GM18520 (cell line): ENCODE measurements around the gene RPS6KA3.
"Not testable (repeated sequence)": the region's sequence is repeated elsewhere in the genome, so short reads cannot be mapped to it uniquely, and the experiment has no call there.

Source experiments
- ATAC-seq: cut with Tn5 transposase; IDR thresholded peaks from one replicate; pipeline ENCODE4 v1.9.1; 2021; ENCODE audit not compliant: unreplicated experiment

RPS6KA3 gene

DNA sequence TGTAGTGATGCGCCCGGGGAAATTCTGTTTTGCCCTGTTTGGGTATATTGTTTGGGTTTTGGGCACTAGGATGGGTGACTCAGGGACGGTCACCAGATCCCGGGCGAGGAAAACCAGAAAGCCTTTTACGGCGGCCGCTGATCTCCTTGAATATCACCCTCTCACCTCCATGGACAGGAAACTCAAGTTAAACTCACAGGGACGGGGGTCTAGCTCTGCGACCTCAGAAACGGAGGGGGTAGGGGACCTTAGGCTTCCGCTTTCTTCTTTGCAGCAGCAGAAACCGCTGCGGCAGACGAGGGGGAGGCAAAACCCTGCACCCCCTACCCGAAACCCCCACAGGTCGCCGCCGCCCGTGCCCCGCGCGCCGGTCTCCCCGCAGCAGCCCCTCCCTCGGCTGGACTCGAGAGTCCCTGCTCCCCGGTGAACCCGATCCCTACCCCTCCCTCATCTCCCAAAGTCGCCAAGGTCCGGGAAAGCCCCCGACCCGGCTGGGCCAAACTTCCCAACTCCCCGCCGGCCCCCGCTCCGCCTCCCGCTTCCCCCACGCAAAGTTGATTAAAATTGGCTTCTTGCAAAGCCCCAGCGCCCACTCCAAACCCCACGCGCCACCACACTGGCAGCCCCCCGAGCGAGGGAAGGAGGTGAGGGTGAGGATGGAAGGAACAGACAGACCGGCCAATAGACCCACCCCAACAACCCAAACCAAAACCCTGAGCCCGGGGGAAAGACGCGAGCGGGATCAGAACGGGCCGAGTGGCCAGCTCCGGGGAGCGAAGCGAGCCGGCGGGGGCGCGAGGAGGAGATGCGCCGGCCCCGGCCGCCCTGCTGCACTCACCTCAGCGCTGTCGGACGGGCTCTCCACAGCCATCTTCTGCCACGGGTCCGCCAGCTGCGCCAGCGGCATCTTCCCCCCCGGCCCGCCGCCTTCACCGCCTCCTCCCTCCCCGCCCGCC lies 705 bp downstream of the RPS6KA3 start:
- ATAC-seq, result no peak

DNA sequence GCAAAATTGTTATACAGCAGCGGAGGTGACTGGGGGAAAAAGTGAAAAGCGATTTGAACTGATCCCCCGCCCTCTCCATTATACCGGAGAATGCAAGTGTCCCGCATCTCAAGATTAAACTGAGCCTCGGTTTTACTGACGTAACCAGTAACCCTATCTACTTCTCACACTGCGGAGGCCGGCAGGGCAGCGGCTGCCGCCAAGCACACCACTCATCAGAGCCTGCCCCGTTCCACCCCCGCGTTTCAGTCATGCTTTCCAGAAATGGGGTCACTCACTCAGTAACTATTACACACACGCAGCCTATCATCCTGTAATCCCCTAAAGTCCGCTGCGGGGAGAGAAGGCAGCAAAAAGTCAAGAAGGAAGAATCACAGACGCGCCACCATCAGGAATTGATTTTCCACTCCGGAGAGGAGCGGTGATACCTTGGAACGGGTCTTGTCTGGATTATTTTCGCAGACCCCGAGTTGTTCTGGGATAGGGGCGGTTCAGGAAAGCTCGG lies 1.4 kb downstream of the RPS6KA3 start:
- ATAC-seq, result peak; percentile 29

- ATAC-seq, result peak; percentile 31
Measured at GRCh38 chrX:20263474-20263873, 3.2 kb downstream of the RPS6KA3 start.

DNA sequence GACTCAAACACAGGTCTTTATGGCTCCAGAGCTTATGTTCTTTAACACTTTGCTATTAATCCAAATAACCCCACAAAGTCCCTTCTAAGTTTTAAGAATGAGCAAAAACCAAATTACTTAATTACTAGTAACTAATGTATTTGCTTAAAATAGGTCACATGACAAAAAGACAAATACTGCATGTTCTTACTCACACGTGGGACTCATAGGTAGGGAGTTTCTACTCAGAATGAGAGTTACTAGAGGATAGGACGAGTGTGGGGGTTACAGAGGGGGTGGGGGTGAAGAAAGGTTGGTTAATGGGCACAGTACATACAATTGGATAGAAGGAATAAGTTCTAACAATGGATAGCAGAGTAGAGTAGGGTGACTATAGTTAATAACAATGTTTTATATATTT lies 5.8 kb downstream of the RPS6KA3 start:
- ATAC-seq, result no peak

- no peak for ATAC-seq
Measured at GRCh38 chrX:20254712-20255299, 11.9 kb downstream of the RPS6KA3 start.

DNA sequence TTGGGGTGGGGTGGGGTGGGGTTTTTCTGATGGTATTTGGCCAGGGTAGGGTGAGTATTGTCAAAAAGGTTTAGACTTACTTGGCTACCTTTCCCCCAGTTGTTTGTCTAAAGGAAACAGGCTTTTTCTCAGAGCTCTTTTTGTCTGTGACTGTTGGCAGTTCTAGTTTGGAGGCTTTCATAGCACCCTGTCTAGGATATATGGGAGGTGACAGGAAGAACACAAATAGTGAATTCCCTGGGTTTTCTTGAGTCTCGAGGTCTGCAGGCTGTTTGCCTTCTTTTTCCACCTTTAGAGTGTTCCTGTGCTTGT lies 13.5 kb downstream of the RPS6KA3 start:
- no peak for ATAC-seq

DNA sequence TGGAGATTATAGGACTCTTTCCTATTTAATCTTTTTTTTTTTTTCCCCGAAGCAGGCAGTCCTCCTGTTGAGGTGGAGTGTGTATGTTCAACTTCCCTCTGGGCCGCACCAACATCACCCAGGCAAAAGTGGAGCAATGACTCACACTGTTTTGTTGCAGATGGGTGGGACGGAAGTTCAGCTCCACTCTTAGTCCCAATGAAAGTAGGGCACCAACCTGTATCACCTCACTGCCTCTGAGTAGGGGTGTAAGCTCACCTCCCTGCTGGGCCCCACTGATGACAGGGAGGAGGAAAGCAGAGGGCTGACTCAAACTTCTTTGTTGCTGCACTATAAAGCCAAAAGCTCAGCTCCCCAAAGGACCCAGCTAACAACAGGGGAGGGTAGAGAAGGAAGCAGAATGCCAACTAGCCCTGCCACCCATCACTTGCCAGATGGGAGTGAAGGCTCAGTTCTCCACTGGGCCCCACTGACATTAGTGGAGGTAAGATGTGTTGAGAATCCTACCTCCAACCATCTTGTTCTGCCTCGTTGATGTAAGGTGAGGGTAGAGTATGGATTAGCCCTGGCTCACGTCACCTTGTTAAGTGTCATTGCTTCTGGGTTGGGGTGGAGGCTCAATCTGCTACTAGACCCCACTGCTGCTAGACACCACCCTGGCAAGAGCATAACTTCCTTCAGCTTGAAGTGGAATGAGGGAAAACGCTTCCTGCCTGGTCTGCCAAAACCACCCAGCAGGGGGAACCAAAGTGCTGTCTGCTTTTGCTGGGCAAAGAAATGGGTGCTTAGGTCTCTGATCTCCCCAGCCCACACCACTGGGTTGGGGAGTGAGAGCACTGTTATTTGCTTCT lies 14.1 kb downstream of the RPS6KA3 start:
- ATAC-seq, result no peak

GRCh38 chrX:20251691-20252090 lies 15.0 kb downstream of the RPS6KA3 start:
- ATAC-seq, result no peak

DNA sequence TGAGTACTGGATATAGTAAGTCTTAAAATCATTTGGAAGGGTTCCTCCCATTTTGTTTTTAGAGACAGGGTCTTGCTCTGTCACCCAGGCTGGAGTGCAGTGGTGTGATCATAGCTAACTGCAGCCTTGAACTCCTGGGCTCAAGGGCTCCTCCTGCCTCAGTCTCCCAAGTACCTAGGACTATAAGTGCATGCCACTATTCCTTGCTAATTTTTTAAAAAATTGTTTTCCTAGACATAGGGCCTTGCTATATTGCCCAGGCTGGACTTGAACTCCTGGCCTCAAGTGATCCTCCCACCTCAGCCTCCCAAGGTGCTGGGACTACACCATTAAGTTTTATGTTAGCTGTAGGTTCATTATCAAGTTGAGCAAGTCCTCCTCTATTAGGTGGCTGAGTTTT lies 16.6 kb downstream of the RPS6KA3 start:
- ATAC-seq, result not testable (repeated sequence)

DNA sequence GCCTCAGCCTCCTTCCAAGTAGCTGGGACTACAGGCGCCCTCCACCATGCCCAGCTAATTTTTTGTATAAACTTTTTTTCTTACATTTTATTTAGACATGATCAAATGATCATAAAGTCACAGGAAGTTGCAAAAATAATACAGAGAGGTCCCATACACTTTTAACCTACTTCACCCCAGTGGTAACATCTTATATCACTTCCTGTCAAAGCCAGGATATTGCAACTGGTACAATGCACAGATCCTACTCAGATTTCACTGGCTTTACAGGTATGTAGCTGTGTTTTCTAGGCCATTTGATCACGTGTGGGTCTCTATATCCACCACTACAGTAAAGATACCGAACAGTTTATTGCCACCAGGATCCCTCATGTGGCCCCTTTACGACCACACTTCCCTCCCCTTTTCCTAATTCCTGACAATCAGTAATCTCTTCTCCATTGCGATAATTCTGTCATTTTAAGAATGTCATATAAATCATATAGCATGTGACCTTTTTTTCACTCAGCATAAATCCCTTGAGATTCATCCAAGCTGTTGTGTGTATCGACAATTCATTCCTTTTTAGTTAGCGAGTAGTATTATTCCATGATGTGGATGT lies 18.0 kb downstream of the RPS6KA3 start:
- no peak for ATAC-seq

GRCh38 chrX:20244931-20245330 lies 21.8 kb downstream of the RPS6KA3 start:
- ATAC-seq, result no peak

- no peak for ATAC-seq
Measured at GRCh38 chrX:20240201-20240600, 26.5 kb downstream of the RPS6KA3 start.

- no peak for ATAC-seq
Measured at GRCh38 chrX:20237864-20238263, 28.8 kb downstream of the RPS6KA3 start.

GRCh38 chrX:20235755-20236154 lies 31.0 kb downstream of the RPS6KA3 start:
- no peak for ATAC-seq

- no peak for ATAC-seq
Measured at GRCh38 chrX:20233336-20233735, 33.4 kb downstream of the RPS6KA3 start.

- no peak for ATAC-seq
Measured at GRCh38 chrX:20231598-20231997, 35.1 kb downstream of the RPS6KA3 start.

GRCh38 chrX:20230406-20230805 lies 36.3 kb downstream of the RPS6KA3 start:
- ATAC-seq, result no peak

DNA sequence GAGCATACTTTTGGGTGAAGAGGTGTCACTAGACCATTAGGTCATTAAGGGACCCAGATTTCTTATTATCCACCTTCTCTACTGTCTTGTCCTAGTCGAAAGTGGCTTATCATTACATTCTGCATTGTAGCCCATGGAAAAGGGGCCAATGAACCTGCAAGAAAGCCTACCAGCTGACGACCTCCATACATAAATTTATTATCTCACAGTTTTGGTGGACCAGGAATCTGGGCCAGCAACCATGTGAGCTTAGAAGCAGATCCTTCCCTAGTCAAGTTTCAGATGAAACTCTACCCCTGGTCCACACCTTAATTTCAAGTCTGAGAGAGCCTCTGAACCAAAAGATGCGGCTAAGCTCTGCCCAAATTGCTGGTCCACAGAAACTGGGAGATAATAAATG lies 37.6 kb downstream of the RPS6KA3 start:
- ATAC-seq, result no peak

DNA sequence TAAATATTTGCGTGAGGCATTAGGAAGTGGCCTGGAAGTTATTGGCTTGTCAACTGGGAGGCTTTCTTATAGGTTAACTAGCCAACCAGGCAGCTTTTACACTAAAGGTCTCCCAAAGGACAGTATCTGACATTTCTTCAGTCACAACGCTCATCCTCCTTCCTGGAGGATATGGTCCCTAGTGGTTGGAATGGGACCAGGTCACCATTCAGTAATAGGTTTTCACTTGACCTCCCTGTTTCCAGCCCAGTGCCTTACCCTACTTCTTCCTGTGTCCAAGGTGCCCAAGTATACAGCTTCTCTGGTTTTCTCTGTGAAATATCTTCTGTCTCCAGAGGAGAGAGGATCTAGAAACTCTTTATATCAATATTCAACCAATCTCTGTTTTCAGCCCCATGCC lies 38.5 kb downstream of the RPS6KA3 start:
- no peak for ATAC-seq

- no peak for ATAC-seq
Measured at GRCh38 chrX:20227116-20227515, 39.6 kb downstream of the RPS6KA3 start.

GRCh38 chrX:20225488-20225833 lies 41.2 kb downstream of the RPS6KA3 start:
- ATAC-seq, result no peak
